Central memory CD8-positive, alpha-beta T cell (primary cell): Measurements from ENCODE around the gene STAC3.

Experiments
- ATAC-seq: fragments of 150-1000 bp; cut with Tn5 transposase; replicated peaks from 2 replicates; pipeline ENCODE4 v1.10.0; 2022; ENCODE audit warnings: mild to moderate bottlenecking, moderate FRiP score, moderate number of reproducible peaks; ENCODE audit not compliant: poor library complexity, severe bottlenecking; ENCODE audit errors: extremely low read depth
- DNase-seq, 2 donors: peaks; one replicate each; pipeline ENCODE4 v3.0.0; 2021; ENCODE audit warnings: low spot score in 2 of 2
- H3K27ac Mint-ChIP-seq: one replicate; pipeline ENCODE4 v1.8.0; 2022; ENCODE audit warnings: low read depth, mild to moderate bottlenecking, moderate library complexity, mixed read lengths
- H3K27me3 Mint-ChIP-seq: one replicate; pipeline ENCODE4 v1.8.0; 2022; ENCODE audit warnings: mixed read lengths
- H3K36me3 Mint-ChIP-seq: one replicate; pipeline ENCODE4 v1.8.0; 2022; ENCODE audit warnings: mild to moderate bottlenecking, moderate library complexity, mixed read lengths; ENCODE audit not compliant: insufficient read depth
- H3K4me1 Mint-ChIP-seq: one replicate; pipeline ENCODE4 v1.8.0; 2022; ENCODE audit warnings: mixed read lengths
- H3K4me3 Mint-ChIP-seq: one replicate; pipeline ENCODE4 v1.8.0; 2022; ENCODE audit warnings: mild to moderate bottlenecking, moderate library complexity, mixed read lengths
- H3K9me3 Mint-ChIP-seq: one replicate; pipeline ENCODE4 v1.8.0; 2022; ENCODE audit warnings: mixed read lengths

Gene STAC3

DNA sequence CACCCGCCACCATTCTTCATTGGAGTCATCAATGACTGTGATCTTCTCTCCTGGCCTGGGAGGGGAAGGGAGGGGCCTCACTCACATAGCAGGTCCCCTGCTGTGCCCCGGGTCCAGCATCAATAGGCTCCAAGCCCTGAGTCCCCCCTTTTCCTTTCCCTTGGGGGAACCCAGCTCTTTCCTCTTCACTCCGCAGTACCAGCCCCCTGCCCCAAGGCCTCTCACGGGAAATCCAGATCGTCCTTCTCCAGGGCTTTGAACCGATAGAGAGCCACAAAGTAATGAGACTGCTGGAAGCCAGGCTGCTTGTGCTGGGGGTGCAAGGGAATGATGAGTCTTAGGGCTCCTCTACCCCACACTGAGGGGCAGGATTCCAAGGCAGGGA is 6.7 kb downstream of the STAC3 start:
- Mint-ChIP-seq H3K4me1 (peaks cover 48% of the 10 kb centered on the region), H3K27ac (no peak overlapping the region), H3K4me3 (peak overlapping the region; percentile 68), H3K9me3 (no peaks in the 10 kb centered on the region), H3K36me3 (peaks cover 15% of the 10 kb centered on the region), H3K27me3 (peaks cover 50% of the 10 kb centered on the region)
- DNase-seq, result no peak
- no peak for ATAC-seq

DNA sequence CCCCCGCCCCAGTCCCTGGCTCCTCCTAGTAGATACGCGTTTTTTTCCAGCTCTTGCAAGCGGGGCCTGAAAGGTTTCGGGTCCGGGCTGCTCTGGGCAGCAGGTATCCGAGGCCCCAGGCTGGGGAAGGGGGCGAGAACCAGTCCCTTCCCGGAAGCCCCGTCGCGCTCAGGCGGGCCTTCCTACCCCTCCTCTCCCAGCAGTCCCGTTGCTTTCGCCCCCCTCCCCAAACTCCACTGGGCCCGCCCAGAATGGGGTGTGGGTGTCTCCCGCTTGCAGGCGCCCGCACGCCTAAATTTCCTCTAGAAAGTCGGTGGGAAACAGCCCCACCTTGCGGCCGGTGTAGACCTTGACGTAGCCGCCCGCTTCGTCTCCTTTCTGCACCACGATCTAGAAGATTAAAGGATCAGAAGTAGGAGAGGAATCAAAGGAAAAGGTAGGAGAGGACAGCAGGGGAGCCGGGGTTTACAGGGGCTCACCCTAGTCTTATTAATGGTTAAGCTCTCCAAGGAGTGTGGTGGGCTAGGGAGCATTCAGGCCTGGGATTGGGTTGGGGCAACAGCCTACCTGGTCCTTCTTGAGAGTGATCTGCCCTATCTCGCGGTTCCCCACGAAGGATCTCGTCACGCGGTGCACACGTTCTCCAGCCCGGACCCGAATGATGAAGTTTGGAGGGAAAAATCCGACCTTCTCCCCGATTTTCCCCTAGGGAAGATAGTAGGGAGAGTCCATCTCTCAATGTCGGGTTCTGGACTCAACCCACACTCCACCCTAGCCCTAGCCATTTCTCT is 7.3 kb downstream of the STAC3 start:
- DNase-seq, result peak; percentile 67 to 82
- peak overlapping the region; percentile 68 for H3K4me3 Mint-ChIP-seq
- ATAC-seq, result no peak
- H3K4me1 Mint-ChIP-seq, result peaks cover 54% of the 10 kb centered on the region
- peaks cover 18% of the 10 kb centered on the region for H3K36me3 Mint-ChIP-seq
- no peaks in the 10 kb centered on the region for H3K9me3 Mint-ChIP-seq
- H3K27ac Mint-ChIP-seq, result peak overlapping the region; percentile 8
- H3K27me3 Mint-ChIP-seq, result peaks cover 56% of the 10 kb centered on the region

GRCh38 chr12:57242691-57243454 is 8.1 kb downstream of the STAC3 start:
- peaks cover 61% of the 10 kb centered on the region for H3K4me1 Mint-ChIP-seq
- H3K9me3 Mint-ChIP-seq, result no peaks in the 10 kb centered on the region
- peaks cover 64% of the 10 kb centered on the region for H3K27me3 Mint-ChIP-seq
- peaks cover 19% of the 10 kb centered on the region for H3K36me3 Mint-ChIP-seq
- H3K27ac Mint-ChIP-seq, result peak overlapping the region; percentile 8
- peak overlapping the region; percentile 68 for H3K4me3 Mint-ChIP-seq
- no peak for ATAC-seq
- no peak for DNase-seq

DNA sequence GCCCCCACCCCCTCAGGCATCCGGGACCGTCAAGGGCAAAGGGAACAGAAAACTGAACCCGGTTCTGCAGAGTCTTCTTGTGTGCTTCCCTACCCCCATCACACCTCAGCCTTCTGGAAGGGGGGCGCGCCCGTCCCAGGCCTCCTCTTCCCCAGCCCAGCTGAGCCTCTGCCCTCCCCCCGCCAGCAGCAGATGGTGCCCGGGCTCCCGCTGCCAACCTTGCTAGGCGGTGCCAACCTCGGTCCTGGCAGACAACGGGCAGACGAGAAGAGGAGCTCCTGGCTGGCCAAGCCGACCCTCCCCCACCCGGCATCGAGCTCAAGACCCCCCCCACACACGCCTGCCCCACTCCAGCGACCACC is 8.7 kb downstream of the STAC3 start:
- Mint-ChIP-seq H3K36me3 (peaks cover 19% of the 10 kb centered on the region), H3K27ac (no peak overlapping the region), H3K9me3 (no peaks in the 10 kb centered on the region), H3K4me3 (peak overlapping the region; percentile 68), H3K27me3 (peaks cover 70% of the 10 kb centered on the region), H3K4me1 (peaks cover 67% of the 10 kb centered on the region)
- no peak for DNase-seq
- ATAC-seq, result no peak

- DNase-seq (no peak), ATAC-seq (no peak)
- Mint-ChIP-seq H3K4me1 (peaks cover 74% of the 10 kb centered on the region), H3K27ac (no peak overlapping the region), H3K27me3 (peaks cover 76% of the 10 kb centered on the region), H3K4me3 (peak overlapping the region; percentile 68), H3K9me3 (no peaks in the 10 kb centered on the region), H3K36me3 (peaks cover 21% of the 10 kb centered on the region)
These were observed 9.3 kb downstream of the STAC3 start for GRCh38 chr12:57241402-57242310.

DNA sequence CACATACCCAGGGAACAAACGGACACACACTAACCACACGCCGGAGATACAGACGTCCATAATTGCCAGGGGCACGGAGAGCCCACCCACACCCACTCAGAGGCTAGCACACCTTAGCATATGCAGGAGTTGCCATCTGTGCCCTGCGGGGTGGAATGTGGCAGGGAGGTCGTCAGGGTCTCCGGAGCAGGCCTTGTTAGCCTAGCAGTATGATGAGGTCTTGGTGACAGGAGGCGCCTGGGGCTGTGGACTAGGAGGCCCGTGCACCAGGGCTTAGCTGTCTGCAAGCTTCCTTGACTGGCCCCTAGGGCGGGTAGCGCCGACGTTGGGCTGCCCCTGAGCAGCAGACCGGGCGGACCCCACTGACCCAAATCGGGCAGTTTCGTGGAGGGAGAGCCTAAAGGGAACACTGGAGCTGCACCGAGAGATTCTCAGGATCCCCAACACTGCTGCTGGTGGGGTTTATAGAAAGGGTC is 10.0 kb downstream of the STAC3 start:
- peak overlapping the region; percentile 85 for H3K27ac Mint-ChIP-seq
- ATAC-seq (no peak), DNase-seq (no peak)
- peaks cover 26% of the 10 kb centered on the region for H3K36me3 Mint-ChIP-seq
- H3K4me3 Mint-ChIP-seq, result peak overlapping the region; percentile 83
- H3K4me1 Mint-ChIP-seq, result peaks cover 78% of the 10 kb centered on the region
- H3K9me3 Mint-ChIP-seq, result no peaks in the 10 kb centered on the region
- peaks cover 83% of the 10 kb centered on the region for H3K27me3 Mint-ChIP-seq

DNA sequence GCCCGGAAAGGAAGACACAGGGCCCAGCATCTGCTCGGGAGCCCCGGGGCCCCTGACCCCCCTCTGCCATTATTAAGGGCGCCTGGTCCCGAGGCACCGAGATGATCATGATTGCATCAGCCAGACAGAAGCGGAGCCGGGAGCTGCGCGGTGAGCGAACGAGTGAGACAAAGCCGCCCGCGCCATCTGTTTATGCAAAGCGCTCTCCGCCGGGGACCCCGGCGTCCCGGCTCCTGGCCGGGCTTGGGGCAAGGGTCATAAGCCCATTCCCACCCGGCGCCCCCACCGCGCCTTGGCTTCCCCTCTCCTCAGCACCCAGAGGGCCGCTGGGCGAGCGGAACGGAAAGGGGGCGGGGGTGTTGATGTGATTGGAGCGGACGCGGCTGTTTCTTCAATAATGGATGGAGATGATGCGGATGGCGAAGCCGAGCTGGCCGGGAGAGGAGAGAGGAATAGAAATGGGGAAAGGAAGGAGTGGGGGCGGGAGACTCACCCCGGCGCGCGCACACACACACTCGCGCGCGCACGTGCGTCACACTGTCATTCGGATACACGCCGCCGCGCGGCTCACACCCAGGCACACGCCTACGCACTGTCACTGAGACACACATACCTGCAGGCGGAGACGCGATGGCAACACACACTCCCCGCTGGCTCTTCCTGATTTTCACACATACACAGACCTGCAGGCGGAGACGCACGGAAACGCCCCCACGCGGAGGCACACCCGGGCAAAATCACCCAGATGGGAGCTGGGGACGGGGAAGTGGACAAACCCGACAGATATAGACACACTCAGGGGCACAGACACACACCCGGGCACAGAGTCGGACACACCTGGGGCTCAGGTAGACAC is 10.7 kb downstream of the STAC3 start:
- H3K27ac Mint-ChIP-seq, result peak overlapping the region; percentile 85
- ATAC-seq, result peak; percentile 63
- peaks cover 89% of the 10 kb centered on the region for H3K27me3 Mint-ChIP-seq
- no peaks in the 10 kb centered on the region for H3K9me3 Mint-ChIP-seq
- peak in 1 of 2 donors; percentile 44 for DNase-seq
- H3K4me3 Mint-ChIP-seq, result peak overlapping the region; percentile 83
- peaks cover 26% of the 10 kb centered on the region for H3K36me3 Mint-ChIP-seq
- H3K4me1 Mint-ChIP-seq, result peaks cover 78% of the 10 kb centered on the region

GRCh38 chr12:57239587-57240065 is 11.4 kb downstream of the STAC3 start:
- H3K4me1 Mint-ChIP-seq, result peaks cover 78% of the 10 kb centered on the region
- peaks cover 89% of the 10 kb centered on the region for H3K27me3 Mint-ChIP-seq
- peaks cover 27% of the 10 kb centered on the region for H3K36me3 Mint-ChIP-seq
- peak overlapping the region; percentile 83 for H3K4me3 Mint-ChIP-seq
- DNase-seq (no peak), ATAC-seq (peak; percentile 7)
- H3K27ac Mint-ChIP-seq, result peak overlapping the region; percentile 85
- no peaks in the 10 kb centered on the region for H3K9me3 Mint-ChIP-seq

GRCh38 chr12:57238854-57239554 is 12.0 kb downstream of the STAC3 start:
- DNase-seq (peak; percentile 72 to 85), ATAC-seq (peak; percentile 50)
- Mint-ChIP-seq H3K9me3 (no peaks in the 10 kb centered on the region), H3K4me3 (peak overlapping the region; percentile 83), H3K36me3 (peaks cover 29% of the 10 kb centered on the region), H3K27ac (peak overlapping the region; percentile 85), H3K27me3 (peaks cover 83% of the 10 kb centered on the region), H3K4me1 (peaks cover 76% of the 10 kb centered on the region)

- H3K27ac Mint-ChIP-seq, result peak overlapping the region; percentile 71
- H3K9me3 Mint-ChIP-seq, result no peaks in the 10 kb centered on the region
- H3K27me3 Mint-ChIP-seq, result peaks cover 75% of the 10 kb centered on the region
- ATAC-seq, result no peak
- H3K4me3 Mint-ChIP-seq, result peak overlapping the region; percentile 83
- DNase-seq, result no peak
- peaks cover 68% of the 10 kb centered on the region for H3K4me1 Mint-ChIP-seq
- peaks cover 25% of the 10 kb centered on the region for H3K36me3 Mint-ChIP-seq
These were observed 12.8 kb downstream of the STAC3 start for GRCh38 chr12:57237932-57238853.
